Endothelial cell of umbilical vein (primary cell): ENCODE measurements around the gene PCDHGA4.

Source experiments
- CTCF ChIP-seq, 2 donors: IDR thresholded peaks; 1 replicate in 1 of 2; 2 replicates in 1 of 2; pipeline ENCODE4 v1.5.1; 2011; ENCODE audit warnings: low read length in 2 of 2, mild to moderate bottlenecking in 2 of 2, moderate library complexity in 2 of 2, control low read depth in 1 of 2, inconsistent platforms in 1 of 2, low read depth in 1 of 2; ENCODE audit not compliant: insufficient read depth in 1 of 2; ENCODE audit errors: extremely low read depth in 1 of 2
- EZH2 ChIP-seq: IDR thresholded peaks from 2 replicates; pipeline ENCODE4 v1.6.1; 2012; ENCODE audit warnings: borderline replicate concordance, low read depth, mild to moderate bottlenecking, moderate library complexity, low read length, inconsistent platforms; ENCODE audit not compliant: severe bottlenecking
- GATA2 ChIP-seq: IDR thresholded peaks from 2 replicates; pipeline ENCODE4 v1.7.0; 2011; ENCODE audit warnings: low read depth, mild to moderate bottlenecking, moderate library complexity, mixed read lengths, low read length; ENCODE audit not compliant: insufficient read length, insufficient read depth
- MAX ChIP-seq: IDR thresholded peaks from 2 replicates; pipeline ENCODE4 v1.6.1; 2011; ENCODE audit not compliant: insufficient read depth, insufficient read length
- MYC ChIP-seq: IDR thresholded peaks from one replicate; pipeline ENCODE4 v1.6.1; 2011; ENCODE audit warnings: mild to moderate bottlenecking, low read depth, low read length
- POLR2A ChIP-seq: IDR thresholded peaks from 2 replicates; pipeline ENCODE4 v1.6.1; 2012; ENCODE audit warnings: low read depth, mild to moderate bottlenecking, control low read depth, low read length
- POLR2AphosphoS5 ChIP-seq: IDR thresholded peaks from 2 replicates; pipeline ENCODE4 v1.6.1; 2012; ENCODE audit warnings: low read depth, mild to moderate bottlenecking, control low read depth, low read length, moderate library complexity; ENCODE audit not compliant: insufficient read depth

GRCh38 chr5:141338538-141339306 lies 16.1 kb upstream of the PCDHGA4 start, which contains the start of gene PCDHGA2:
- TF ChIP-seq CTCF (IDR thresholded peaks at IDR 0.05; ENCODE audit: extremely low read depth in 1 of 2, insufficient read depth in 1 of 2, low read depth in 1 of 2, low read length in 2 of 2), result peak; percentile 43 to 54
- TF ChIP-seq POLR2A, result no peak
- TF ChIP-seq EZH2, result no peak
- no peak for TF ChIP-seq MAX
- no peak for TF ChIP-seq MYC
- no peak for TF ChIP-seq POLR2AphosphoS5
- no peak for TF ChIP-seq GATA2
